Measurements from ENCODE around the gene STK31.
"Not testable (repeated sequence)": the region's sequence is repeated elsewhere in the genome, so short reads cannot be mapped to it uniquely, and the experiment has no call there.

DNA sequence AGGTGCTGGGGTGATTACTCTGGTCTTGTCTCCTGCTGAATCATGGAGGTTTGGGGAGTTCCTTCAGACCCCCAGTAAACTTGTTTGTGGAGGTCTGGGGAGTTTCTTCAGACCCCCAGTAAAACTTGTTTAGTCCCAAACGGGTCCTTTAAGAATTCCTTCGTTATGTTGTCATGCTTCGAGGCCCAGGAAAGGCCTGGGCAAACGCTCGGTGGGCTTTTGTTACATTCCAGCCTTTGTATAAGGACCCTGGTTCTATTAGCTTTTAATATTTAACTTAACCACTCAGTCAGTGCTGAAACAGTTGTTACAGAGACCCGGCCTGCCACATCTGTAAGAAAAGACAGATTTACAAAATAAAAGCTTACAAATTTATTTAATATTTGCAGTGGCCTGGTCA is 26.0 kb upstream of the STK31 start:
- TF ChIP-seq POLR2A (IDR thresholded peaks at IDR 0.05), result not testable (repeated sequence)
- TF ChIP-seq, protein P1, sequence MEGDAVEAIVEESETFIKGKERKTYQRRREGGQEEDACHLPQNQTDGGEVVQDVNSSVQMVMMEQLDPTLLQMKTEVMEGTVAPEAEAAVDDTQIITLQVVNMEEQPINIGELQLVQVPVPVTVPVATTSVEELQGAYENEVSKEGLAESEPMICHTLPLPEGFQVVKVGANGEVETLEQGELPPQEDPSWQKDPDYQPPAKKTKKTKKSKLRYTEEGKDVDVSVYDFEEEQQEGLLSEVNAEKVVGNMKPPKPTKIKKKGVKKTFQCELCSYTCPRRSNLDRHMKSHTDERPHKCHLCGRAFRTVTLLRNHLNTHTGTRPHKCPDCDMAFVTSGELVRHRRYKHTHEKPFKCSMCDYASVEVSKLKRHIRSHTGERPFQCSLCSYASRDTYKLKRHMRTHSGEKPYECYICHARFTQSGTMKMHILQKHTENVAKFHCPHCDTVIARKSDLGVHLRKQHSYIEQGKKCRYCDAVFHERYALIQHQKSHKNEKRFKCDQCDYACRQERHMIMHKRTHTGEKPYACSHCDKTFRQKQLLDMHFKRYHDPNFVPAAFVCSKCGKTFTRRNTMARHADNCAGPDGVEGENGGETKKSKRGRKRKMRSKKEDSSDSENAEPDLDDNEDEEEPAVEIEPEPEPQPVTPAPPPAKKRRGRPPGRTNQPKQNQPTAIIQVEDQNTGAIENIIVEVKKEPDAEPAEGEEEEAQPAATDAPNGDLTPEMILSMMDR (IDR thresholded peaks at IDR 0.05), result not testable (repeated sequence)
